ENCODE data around the gene TSPAN10. TPM values are rescaled to one million over a fixed set of nuclear protein-coding genes. Genes with fewer than 3 reads are reported as not detected.

Gene TSPAN10
- total RNA-seq, 1 donor from 2014 or later, result 2.9 TPM

- TF ChIP-seq CTCF (IDR thresholded peaks at IDR 0.05; ENCODE audit: unreplicated experiment), result no peak
- DNase-seq (ENCODE audit: low spot score in 2 of 2, unreplicated experiment in 2 of 2), result no peak
- Mint-ChIP-seq H3K9me3 (no peaks in the 10 kb centered on the region), H3K4me3 (peak overlapping the region; percentile 95), H3K36me3 (peaks cover 4% of the 10 kb centered on the region), H3K4me1 (peaks cover 23% of the 10 kb centered on the region), H3K27me3 (ENCODE audit: low read depth) (no peaks in the 10 kb centered on the region), H3K27ac (peak overlapping the region; percentile 93)
Observed at GRCh38 chr17:81682565-81683207, 45.7 kb downstream of the TSPAN10 start.

GRCh38 chr17:81683208-81683583 is 46.2 kb downstream of the TSPAN10 start:
- TF ChIP-seq CTCF (IDR thresholded peaks at IDR 0.05; ENCODE audit: unreplicated experiment), result no peak
- no peak for DNase-seq (ENCODE audit: low spot score in 2 of 2, unreplicated experiment in 2 of 2)

GRCh38 chr17:81683584-81684441 is 46.8 kb downstream of the TSPAN10 start, which contains the start of the genes ARL16 and HGS:
TSS of gene ARL16 (minus strand) at chr17:81683797. CDS start at chr17:81683753, 44 bp downstream.
TSS of gene HGS (plus strand) at chr17:81684011. CDS start at chr17:81684067, 56 bp downstream.
- H3K27me3 Mint-ChIP-seq (ENCODE audit: low read depth), result no peaks in the 10 kb centered on the region
- peak; percentile 96 to 99 for DNase-seq (ENCODE audit: low spot score in 2 of 2, unreplicated experiment in 2 of 2)
- H3K4me1 Mint-ChIP-seq, result peaks cover 23% of the 10 kb centered on the region
- no peaks in the 10 kb centered on the region for H3K9me3 Mint-ChIP-seq
- H3K36me3 Mint-ChIP-seq, result peaks cover 6% of the 10 kb centered on the region
- peak within 1 kb of the TSS; percentile 98 for H3K27ac Mint-ChIP-seq
- no peak for TF ChIP-seq CTCF (IDR thresholded peaks at IDR 0.05; ENCODE audit: unreplicated experiment)
- peak within 1 kb of the TSS; percentile 95 for H3K4me3 Mint-ChIP-seq

More at GRCh38 chr17:81683208-81683583, 46.2 kb downstream of the TSPAN10 start:
- peaks cover 4% of the 10 kb centered on the region for H3K36me3 Mint-ChIP-seq
- no peaks in the 10 kb centered on the region for H3K9me3 Mint-ChIP-seq
- H3K4me3 Mint-ChIP-seq, result peak overlapping the region; percentile 95
- H3K4me1 Mint-ChIP-seq, result peaks cover 23% of the 10 kb centered on the region
- H3K27ac Mint-ChIP-seq, result peak overlapping the region; percentile 93
- H3K27me3 Mint-ChIP-seq (ENCODE audit: low read depth), result no peaks in the 10 kb centered on the region

GRCh38 chr17:81684442-81684911 is 47.5 kb downstream of the TSPAN10 start:
- TF ChIP-seq CTCF (IDR thresholded peaks at IDR 0.05; ENCODE audit: unreplicated experiment), result no peak
- DNase-seq (ENCODE audit: low spot score in 2 of 2, unreplicated experiment in 2 of 2), result no peak
- peaks cover 23% of the 10 kb centered on the region for H3K4me1 Mint-ChIP-seq
- peaks cover 12% of the 10 kb centered on the region for H3K36me3 Mint-ChIP-seq
- H3K27ac Mint-ChIP-seq, result peak overlapping the region; percentile 87
- H3K27me3 Mint-ChIP-seq (ENCODE audit: low read depth), result no peaks in the 10 kb centered on the region
- H3K9me3 Mint-ChIP-seq, result no peaks in the 10 kb centered on the region
- peak overlapping the region; percentile 76 for H3K4me3 Mint-ChIP-seq

GRCh38 chr17:81685108-81685507 is 48.1 kb downstream of the TSPAN10 start:
- DNase-seq (ENCODE audit: low spot score in 2 of 2, unreplicated experiment in 2 of 2), result no peak
- no peaks in the 10 kb centered on the region for H3K27me3 Mint-ChIP-seq (ENCODE audit: low read depth)
- H3K27ac Mint-ChIP-seq, result peak overlapping the region; percentile 87
- no peak for TF ChIP-seq CTCF (IDR thresholded peaks at IDR 0.05; ENCODE audit: unreplicated experiment)
- peaks cover 23% of the 10 kb centered on the region for H3K4me1 Mint-ChIP-seq
- peaks cover 12% of the 10 kb centered on the region for H3K36me3 Mint-ChIP-seq
- H3K9me3 Mint-ChIP-seq, result no peaks in the 10 kb centered on the region
- H3K4me3 Mint-ChIP-seq, result peak overlapping the region; percentile 76

Data from mesothelial cell of epicardium (in vitro differentiated cells).